Glutamatergic neuron (in vitro differentiated cells): ENCODE results near the gene MAPKAPK5. TPM values are rescaled to one million over a fixed set of nuclear protein-coding genes. Genes with fewer than 3 reads are reported as not detected.

Experiments used
- DNase-seq: peaks from one replicate; pipeline ENCODE4 v3.0.0; 2022
- H3K27ac Mint-ChIP-seq: one replicate; pipeline ENCODE4 v1.8.0; 2020; ENCODE audit warnings: mild to moderate bottlenecking, mixed read lengths, inconsistent platforms; ENCODE audit not compliant: unreplicated experiment
- H3K27me3 Mint-ChIP-seq: one replicate; pipeline ENCODE4 v1.8.0; 2020; ENCODE audit warnings: mild to moderate bottlenecking, moderate library complexity, mixed read lengths, inconsistent platforms; ENCODE audit not compliant: unreplicated experiment
- H3K36me3 Mint-ChIP-seq: one replicate; pipeline ENCODE4 v1.8.0; 2020; ENCODE audit warnings: mild to moderate bottlenecking, mixed read lengths, inconsistent platforms; ENCODE audit not compliant: unreplicated experiment
- H3K4me1 Mint-ChIP-seq: one replicate; pipeline ENCODE4 v1.8.0; 2020; ENCODE audit warnings: mild to moderate bottlenecking, low read depth, mixed read lengths, inconsistent platforms; ENCODE audit not compliant: unreplicated experiment
- H3K4me3 Mint-ChIP-seq: one replicate; pipeline ENCODE4 v1.8.0; 2020; ENCODE audit warnings: mild to moderate bottlenecking, mixed read lengths, inconsistent platforms; ENCODE audit not compliant: unreplicated experiment
- H3K9me3 Mint-ChIP-seq: one replicate; pipeline ENCODE4 v1.8.0; 2020; ENCODE audit warnings: mild to moderate bottlenecking, moderate library complexity, mixed read lengths, inconsistent platforms; ENCODE audit not compliant: unreplicated experiment
- total RNA-seq: library from RNA; stranded (reverse); fragmentation: NEBNext Ultra II Directional; extraction: Animal tissue kit (Norgen Biotek cat#: 25700); gene quantifications from one replicate; pipeline ENCODE4 v1.2.1, GENCODE V29; 2021; ENCODE audit not compliant: unreplicated experiment
- TF ChIP-seq, protein P1 (sequence below): fragments of 200-600 bp; sonication (generic); IDR thresholded peaks from one replicate; pipeline ENCODE4 v1.5.0; 2021; ENCODE audit not compliant: partially characterized antibody, unreplicated experiment

MAPKAPK5 gene
- total RNA-seq, 1 donor from 2014 or later = 125 TPM

DNA sequence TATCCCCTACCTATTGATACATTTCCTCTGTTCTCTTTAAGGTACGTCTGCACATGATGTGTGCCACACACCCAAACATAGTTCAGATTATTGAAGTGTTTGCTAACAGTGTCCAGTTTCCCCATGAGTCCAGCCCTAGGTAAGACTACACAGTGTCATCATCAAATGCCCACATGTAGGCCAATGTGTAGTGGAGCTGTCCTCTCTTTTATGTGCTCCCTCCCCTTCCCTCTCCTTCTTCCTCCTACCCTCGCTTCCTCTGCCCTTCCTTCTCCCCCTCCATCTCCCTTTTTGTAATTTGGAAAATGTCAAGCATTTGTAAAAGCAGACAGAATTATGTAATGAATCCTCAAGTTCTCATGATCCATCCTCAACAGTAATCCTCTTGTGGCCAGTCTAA lies 25.5 kb downstream of the MAPKAPK5 start:
- no peak overlapping the region for H3K27ac Mint-ChIP-seq
- no peak for DNase-seq
- TF ChIP-seq, protein P1, sequence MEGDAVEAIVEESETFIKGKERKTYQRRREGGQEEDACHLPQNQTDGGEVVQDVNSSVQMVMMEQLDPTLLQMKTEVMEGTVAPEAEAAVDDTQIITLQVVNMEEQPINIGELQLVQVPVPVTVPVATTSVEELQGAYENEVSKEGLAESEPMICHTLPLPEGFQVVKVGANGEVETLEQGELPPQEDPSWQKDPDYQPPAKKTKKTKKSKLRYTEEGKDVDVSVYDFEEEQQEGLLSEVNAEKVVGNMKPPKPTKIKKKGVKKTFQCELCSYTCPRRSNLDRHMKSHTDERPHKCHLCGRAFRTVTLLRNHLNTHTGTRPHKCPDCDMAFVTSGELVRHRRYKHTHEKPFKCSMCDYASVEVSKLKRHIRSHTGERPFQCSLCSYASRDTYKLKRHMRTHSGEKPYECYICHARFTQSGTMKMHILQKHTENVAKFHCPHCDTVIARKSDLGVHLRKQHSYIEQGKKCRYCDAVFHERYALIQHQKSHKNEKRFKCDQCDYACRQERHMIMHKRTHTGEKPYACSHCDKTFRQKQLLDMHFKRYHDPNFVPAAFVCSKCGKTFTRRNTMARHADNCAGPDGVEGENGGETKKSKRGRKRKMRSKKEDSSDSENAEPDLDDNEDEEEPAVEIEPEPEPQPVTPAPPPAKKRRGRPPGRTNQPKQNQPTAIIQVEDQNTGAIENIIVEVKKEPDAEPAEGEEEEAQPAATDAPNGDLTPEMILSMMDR = no peak
- peaks cover 7% of the 10 kb centered on the region for H3K4me1 Mint-ChIP-seq
- H3K27me3 Mint-ChIP-seq = no peaks in the 10 kb centered on the region
- no peak overlapping the region for H3K4me3 Mint-ChIP-seq
- H3K36me3 Mint-ChIP-seq = peaks cover 5% of the 10 kb centered on the region
- H3K9me3 Mint-ChIP-seq = peaks cover 2% of the 10 kb centered on the region

- Mint-ChIP-seq H3K4me3 (no peak overlapping the region), H3K27me3 (no peaks in the 10 kb centered on the region)
Observed at GRCh38 chr12:111868676-111869588, 26.9 kb downstream of the MAPKAPK5 start.

DNA sequence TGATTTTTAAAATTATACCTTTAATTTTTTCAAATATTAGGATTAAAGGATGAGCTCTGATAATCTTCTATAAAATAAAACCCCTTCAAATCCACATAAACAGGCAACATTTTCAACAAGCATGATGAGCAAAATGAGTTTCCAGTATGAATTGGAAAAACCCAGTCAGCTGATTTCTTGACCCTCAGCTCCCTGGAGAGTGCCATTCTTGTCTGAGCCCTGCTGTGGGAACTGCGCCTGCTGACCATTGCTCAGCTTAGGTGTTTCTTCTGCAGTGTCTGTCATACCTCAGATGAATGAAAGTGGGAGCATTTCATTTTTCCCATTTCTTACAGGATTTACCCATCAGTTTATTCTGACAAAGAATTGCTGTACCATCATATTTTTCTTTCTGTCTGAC lies 27.6 kb downstream of the MAPKAPK5 start:
- H3K36me3 Mint-ChIP-seq = peaks cover 5% of the 10 kb centered on the region
- H3K27me3 Mint-ChIP-seq = no peaks in the 10 kb centered on the region
- peaks cover 2% of the 10 kb centered on the region for H3K9me3 Mint-ChIP-seq
- no peak overlapping the region for H3K4me3 Mint-ChIP-seq
- H3K4me1 Mint-ChIP-seq = peaks cover 4% of the 10 kb centered on the region
- TF ChIP-seq, protein P1 = no peak
- H3K27ac Mint-ChIP-seq = no peak overlapping the region
- DNase-seq = peak; percentile 30

More at GRCh38 chr12:111868676-111869588, 26.9 kb downstream of the MAPKAPK5 start:
- peaks cover 4% of the 10 kb centered on the region for H3K4me1 Mint-ChIP-seq
- DNase-seq = no peak
- TF ChIP-seq, protein P1 = no peak
- H3K36me3 Mint-ChIP-seq = peaks cover 5% of the 10 kb centered on the region
- peaks cover 2% of the 10 kb centered on the region for H3K9me3 Mint-ChIP-seq
- no peak overlapping the region for H3K27ac Mint-ChIP-seq

- Mint-ChIP-seq H3K4me1 (peaks cover 4% of the 10 kb centered on the region), H3K4me3 (no peak overlapping the region), H3K27ac (peak overlapping the region; percentile 20)
Observed at GRCh38 chr12:111870216-111870615, 28.2 kb downstream of the MAPKAPK5 start.

More at GRCh38 chr12:111870216-111870615, 28.2 kb downstream of the MAPKAPK5 start:
- H3K36me3 Mint-ChIP-seq = peaks cover 5% of the 10 kb centered on the region
- TF ChIP-seq, protein P1 = no peak
- peaks cover 2% of the 10 kb centered on the region for H3K9me3 Mint-ChIP-seq
- DNase-seq = no peak
- peaks cover 1% of the 10 kb centered on the region for H3K27me3 Mint-ChIP-seq
